GM18502 (cell line): Measurements from ENCODE around the gene NEK4.

Source experiments
- ATAC-seq: cut with Tn5 transposase; IDR thresholded peaks from one replicate; pipeline ENCODE4 v1.9.1; 2021; ENCODE audit warnings: mild to moderate bottlenecking; ENCODE audit not compliant: unreplicated experiment, poor library complexity

NEK4 gene

DNA sequence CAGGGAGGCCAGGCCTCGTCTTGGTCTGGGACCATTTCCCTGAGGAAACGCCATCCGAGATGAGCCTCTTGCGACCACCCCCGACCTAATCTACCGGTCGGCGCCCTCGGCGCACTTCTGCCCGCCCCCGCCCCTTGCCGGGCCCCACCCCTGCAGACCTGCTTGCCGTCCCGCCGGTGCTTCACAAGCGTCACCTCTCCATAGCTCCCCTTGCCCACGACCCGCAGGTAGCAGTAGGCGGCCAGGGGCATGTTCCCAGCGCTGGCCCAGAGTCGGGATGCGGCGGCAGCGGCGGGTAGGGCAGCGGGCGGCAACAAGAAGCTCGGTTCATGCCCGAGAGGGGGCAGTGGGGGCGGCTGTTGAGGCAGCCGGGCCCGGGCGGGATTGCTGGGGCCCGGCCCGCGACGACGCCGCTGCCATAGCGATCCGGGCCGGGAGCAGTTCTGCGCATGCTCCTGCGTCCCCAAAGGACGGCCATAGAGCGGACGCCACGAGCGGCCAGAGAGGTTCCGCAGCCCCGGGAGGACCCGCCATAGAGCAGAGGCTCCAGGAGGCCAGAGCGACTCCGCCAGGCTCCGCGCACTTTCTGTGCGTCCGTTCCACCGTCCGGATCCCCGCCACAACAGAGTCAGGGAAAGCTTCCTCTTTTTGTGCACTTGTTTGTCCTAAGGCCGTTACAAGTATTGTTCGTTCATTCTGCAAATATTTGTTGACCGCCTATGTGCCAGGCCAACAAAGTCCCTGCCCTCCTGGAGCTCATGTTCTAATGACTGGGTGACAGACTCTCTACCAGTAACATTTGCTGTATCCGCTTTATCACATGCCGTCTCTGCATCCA lies at the start of gene NEK4:
Gene NEK4, minus strand, starts transcription at position 445 of the 838 bp plus-strand sequence. Its CDS starts 194 bp downstream, at position 251.
- ATAC-seq, result peak; percentile 95

- ATAC-seq, result no peak
These were observed 49.2 kb upstream of the NEK4 start for GRCh38 chr3:52819936-52820335.

- no peak for ATAC-seq
These were observed 47.1 kb upstream of the NEK4 start for GRCh38 chr3:52817860-52818259.

DNA sequence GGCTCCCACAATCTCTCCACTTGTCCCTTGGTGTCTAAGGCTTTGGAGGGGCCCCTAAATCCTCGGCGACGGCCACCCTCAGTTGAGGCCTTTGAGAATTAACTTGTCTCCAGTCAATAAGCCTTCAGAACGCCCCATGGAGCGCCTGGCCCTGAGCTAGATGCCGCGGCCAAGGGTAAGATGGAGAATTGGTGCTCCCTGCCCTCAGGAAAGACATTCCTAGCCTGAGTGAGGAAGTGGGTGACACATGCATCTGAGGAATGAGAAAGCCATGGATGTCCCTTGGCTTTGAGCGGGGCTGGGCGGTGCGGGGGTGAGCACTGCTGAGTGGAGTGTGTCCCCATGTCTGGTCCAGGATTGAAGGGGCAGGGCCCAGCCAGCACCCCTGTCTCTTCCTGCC lies 46.5 kb upstream of the NEK4 start:
- ATAC-seq, result no peak

- no peak for ATAC-seq
These were observed 45.9 kb upstream of the NEK4 start for GRCh38 chr3:52816654-52817053.

DNA sequence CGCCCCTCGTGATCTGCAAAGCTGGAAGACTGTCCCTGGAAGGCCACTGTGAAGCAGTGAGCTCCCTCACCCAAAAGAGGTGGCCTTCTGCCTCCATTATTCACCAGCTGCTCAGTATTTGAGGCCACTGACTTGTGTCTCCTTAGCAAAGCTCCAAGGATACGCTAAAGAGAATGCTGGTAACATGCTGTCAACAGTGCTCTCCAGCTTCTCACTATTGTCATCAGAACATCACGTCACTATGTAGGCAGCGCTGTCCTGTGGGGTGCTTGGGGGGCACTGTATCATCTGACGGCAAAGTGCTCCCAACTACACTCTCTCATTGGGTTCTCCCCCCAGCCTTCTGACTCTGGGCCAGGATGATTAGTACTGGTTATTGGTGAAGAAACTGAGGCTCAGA lies 45.5 kb upstream of the NEK4 start:
- ATAC-seq, result no peak

DNA sequence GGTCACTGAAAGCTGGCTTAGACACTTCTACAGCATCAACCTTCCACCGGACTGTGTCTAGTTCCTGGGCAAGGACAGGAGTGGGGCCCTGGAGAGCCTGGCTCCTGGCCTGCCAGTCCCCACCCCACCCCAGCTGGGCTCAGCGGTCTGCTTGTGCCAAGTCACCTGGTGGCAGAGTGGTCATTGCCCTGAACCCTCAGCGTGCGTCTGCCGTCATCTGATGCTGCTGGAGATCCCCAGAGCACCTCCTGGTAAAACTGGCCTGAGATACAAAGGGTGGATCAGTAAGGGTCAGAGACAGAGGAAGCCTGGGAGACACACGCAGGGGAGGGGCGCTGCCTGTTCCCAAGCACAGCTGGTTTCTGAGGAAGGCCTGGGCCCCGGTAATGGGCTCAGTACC lies 43.1 kb upstream of the NEK4 start:
- ATAC-seq, result no peak

DNA sequence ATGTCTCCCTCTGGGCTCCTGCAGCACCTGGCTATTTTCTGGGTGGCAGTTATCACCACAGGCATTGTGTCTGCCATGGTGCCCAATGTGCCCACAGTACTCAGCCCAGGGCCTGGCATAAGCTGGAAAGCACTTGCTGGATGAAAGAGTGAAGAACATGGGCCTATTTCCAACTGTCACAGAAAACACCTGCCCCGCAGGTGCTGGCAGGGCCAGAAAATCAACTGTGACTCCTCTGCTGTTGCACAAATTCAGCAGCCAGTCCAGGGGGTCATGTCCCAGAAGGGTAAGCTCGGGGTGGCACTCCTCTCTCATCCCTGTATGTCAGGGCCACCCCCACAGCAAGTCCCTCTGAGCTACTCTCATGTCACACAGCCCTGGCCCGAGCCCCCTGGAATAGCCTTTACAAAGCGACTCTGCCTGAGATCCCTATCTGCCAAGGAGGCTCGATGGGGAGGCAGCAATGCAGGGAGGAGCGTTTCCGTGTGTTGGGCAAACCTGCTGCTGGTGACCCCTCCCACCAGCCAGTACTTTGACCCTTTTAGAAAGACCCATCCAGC lies 40.8 kb upstream of the NEK4 start:
- no peak for ATAC-seq

DNA sequence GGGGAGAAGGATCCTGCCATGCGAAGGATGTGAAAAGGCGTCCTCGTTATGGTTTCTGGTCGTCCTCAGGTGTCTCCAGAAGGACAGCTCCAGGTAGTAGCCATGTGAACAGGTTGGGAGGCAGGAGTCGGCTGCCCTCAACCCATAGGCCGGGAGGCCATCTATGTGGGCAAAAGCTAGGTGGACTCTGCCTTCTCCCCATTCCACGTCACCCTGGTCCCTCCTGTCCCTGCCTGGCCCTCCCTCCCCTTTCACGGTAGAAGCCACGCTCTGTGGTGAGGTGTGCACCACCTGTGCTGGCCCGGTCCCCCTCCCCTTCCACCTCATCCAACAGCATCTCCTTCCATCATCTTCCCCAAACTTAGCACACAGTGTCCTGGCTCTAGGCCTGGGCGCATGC lies 40.2 kb upstream of the NEK4 start:
- no peak for ATAC-seq

DNA sequence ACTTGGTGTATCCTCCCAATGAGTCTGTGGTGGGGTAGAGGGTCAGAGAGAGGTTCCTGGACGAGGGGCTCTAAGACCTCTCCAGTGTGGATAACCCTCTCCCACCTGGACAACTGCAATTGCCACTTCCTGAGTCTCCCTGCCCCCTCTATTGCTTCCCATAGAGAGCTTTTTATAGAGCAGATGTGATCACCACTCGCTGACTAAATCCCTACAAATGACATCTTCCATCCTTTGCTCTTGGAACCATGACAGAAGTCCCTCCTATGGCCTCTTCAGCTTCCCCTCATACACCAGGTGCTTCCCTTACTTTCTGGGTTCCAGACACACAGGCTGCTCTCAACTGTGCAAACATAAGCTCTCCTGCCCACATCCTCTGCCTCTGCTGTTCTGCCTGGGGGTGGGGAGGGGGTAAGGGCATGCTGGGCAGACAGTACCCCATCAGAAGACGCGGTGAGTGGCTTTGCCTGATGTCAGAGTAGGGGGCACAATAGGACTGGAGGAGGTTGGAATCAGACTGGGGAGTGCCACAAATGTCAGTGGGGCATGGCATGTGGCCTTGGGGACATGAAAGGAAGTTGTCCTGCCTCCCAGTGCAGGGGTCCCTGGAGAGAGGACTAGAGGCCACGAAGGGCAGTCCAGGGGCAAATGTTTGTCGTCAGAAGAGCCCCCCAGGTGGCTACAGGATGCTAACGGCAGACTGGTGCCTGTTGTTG lies 39.1 kb upstream of the NEK4 start:
- ATAC-seq, result no peak

DNA sequence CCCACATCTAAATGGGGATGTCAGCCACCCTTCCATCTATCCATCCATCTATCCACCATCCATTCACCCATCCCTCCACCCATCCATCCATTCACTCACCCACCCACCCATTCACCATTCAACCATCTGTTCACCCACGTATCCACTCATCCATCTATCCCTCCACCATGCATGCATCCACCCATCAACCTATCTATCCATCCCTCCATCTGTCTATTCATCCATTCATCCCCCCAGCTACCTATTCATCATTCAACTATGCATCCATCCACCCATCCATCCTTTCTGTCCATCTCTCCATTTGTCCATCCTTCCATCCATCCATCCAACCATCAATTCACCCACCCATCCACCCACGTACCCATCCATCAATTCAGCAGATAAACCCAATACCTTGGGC lies 38.4 kb upstream of the NEK4 start:
- ATAC-seq, result no peak

DNA sequence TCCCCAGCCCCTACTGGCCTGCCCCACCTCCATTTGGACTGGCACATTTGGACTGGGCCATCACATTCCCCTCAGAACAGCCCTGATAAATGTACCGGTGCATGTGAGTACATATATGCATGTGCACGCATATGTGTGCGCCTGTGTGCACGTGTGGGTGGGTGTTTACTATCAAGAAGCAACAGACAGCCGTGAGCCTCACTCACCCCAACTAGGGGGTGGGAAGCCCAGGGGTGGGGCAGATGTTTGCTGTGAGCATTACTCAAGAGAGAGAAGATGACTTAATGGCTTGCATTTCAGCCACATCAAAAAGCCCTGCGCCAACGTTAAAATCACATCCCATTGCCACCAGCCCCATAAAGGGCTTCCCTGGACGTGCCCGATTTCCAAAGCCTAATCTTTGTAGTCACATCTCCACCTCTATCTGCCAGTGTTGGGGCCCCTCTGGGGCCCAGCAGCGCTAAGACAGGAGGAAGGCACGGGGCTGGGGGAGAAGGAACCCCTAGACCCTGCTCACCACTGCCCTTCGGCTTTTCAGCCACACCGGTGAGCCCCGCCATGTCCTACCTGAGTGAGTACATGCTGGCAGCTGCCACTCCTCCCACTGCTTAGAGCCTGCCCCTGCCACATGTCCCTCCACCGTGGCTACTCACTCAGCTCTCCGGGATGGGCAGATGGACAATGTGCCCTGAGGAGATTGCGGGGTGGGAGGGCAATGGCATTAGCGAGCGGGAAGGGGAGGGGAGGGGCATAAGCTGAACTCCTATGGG lies 34.7 kb upstream of the NEK4 start:
- ATAC-seq, result no peak

- no peak for ATAC-seq
These were observed 31.1 kb upstream of the NEK4 start for GRCh38 chr3:52801839-52802238.

DNA sequence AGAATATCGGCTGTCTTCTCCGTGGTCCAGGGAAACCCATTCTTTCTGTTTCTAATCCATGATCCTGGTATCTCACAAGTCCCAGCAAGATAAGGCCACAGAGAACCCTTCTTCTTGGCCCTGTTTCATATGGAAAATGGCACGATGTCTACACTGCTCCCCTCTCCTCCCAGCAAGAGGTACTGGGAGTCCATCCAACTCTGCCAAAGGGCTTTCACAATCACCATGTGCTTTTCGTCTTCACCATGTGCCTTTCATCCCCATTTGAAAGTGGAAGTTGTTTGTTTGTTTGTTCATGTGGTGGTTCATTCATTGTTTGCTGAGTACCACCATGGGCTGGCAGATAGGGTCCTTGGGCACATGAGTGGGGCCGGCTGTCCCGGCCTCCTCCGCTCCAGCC lies 29.3 kb upstream of the NEK4 start:
- no peak for ATAC-seq

DNA sequence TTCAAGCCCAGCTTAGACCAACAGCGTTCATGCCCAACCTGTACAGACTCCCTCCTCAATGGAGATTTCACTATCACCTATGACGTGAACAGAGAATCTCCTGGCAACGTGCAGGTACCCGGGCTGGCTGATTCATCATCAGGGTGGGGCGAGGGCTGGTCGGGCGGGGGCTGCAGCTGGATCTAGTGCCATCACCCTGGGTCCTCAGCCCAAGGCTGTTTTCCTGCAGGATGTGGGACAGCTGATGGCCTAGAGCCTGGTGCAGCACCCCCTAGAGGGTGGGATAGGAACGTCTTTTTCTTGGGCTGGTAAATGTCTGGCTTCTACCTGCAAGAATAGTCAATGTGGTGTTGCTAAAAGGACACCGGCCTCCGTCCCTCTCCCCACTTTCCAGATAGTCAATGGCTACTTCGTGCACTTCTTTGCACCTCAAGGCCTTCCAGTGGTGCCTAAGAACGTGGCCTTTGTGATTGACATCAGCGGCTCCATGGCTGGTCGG lies 28.3 kb upstream of the NEK4 start:
- ATAC-seq, result no peak

- ATAC-seq, result no peak
These were observed 27.7 kb upstream of the NEK4 start for GRCh38 chr3:52798376-52798977.

- ATAC-seq, result no peak
These were observed 25.7 kb upstream of the NEK4 start for GRCh38 chr3:52796411-52796810.

DNA sequence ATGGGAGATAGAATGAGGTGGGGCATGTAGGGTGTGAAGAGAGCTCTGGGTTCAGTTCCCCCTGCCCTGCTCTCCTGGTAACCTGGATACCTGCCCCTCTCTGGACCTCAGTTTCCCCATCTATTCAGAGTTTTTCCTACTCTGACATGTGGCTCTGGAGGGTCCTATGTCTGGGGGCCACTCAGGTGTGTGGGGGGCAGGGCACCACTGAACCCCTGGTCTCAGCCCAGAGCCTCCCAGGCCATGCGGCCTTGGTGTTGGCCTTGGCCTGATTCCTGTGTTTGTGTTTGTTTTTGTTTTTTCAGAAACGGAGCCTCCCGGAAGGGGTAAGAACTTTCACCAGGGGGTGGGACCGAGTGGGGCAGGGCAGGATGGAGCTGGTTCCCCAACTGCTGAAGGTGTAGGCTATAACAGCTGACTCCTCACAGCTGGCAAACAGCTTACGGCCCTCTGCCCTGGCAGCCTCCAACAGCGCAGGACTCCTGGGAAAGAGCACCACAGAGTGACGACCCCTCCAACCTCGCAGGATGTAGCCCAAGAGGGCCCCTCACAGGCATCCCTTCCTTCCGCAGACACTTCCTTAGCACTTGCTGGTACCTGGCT lies 24.7 kb upstream of the NEK4 start:
- ATAC-seq, result no peak

GRCh38 chr3:52794612-52795099 lies 23.9 kb upstream of the NEK4 start, which contains the start of gene ITIH3:
Gene ITIH3 (plus strand): TSS chr3:52794796. CDS start chr3:52794804, 8 bp downstream.
- ATAC-seq, result no peak
